GM18499 (cell line): Measurements from ENCODE around the gene RCBTB2.
"Not testable (repeated sequence)": the region's sequence is repeated elsewhere in the genome, so short reads cannot be mapped to it uniquely, and the experiment has no call there.

ENCODE experiments used
- ATAC-seq: cut with Tn5 transposase; IDR thresholded peaks from one replicate; pipeline ENCODE4 v1.9.1; 2021; ENCODE audit warnings: moderate number of reproducible peaks; ENCODE audit not compliant: insufficient read depth, unreplicated experiment

Gene RCBTB2

GRCh38 chr13:48532506-48533499 is at the start of gene RCBTB2:
RCBTB2 (minus strand) TSS chr13:48533080; CDS start chr13:48521939, 11,141 bp downstream.
- ATAC-seq, result peak; percentile 68

GRCh38 chr13:48582084-48582483 is 49.2 kb upstream of the RCBTB2 start:
- ATAC-seq, result no peak

DNA sequence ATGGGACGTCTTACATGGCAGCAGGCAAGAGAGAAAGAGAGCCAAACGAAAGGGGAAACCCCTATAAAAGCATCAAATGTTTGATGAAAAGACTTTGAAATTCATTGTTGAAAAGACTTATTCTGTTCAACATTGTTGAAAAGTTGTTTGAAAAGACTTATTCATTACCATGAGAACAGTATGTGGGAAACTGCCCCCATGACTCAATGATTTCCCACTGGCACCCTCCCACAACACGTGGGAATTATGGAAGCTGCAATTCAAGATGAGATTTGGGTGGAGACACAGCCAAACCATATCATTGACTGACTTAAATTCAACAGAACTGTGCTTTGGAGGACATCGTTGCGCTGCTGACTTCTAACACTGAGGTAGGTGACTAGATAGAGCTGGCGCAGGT is 48.0 kb upstream of the RCBTB2 start:
- no peak for ATAC-seq

- no peak for ATAC-seq
These were observed 47.4 kb upstream of the RCBTB2 start for GRCh38 chr13:48580185-48580803.

GRCh38 chr13:48579919-48580180 is 47.0 kb upstream of the RCBTB2 start:
- ATAC-seq, result not testable (repeated sequence)

GRCh38 chr13:48579165-48579918 is 46.5 kb upstream of the RCBTB2 start:
- peak; percentile 67 for ATAC-seq

DNA sequence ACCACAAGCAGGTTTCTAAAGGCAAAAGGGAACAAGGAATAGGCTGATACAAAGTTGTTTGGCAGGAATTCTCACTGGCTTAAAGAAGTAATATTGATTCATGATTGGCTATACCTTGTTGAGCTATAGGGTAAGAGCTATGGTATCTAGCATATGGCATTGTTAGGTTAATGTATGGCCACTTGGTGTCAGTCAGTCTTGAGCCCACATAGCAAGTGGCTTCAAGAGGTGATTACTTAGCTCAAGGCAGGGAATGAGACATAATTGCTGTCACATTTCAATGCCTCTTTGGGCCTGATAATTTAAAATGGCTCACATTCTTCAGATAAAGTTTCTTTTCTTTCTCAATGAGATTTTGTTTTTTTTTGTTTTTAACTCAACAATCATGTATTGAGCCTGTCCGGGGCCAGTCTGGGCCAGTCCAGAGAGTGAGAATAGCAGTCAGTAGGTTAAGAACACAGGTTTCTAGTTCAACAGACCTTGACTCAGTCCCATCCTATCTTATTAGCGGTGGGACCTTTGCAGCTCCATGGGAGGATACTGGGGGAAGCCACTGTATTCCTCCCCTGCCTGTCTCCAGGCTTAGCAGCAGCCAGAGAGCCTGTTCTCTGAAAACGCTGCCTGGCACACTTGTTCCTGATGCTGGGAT is 45.8 kb upstream of the RCBTB2 start:
- ATAC-seq, result peak; percentile 25

DNA sequence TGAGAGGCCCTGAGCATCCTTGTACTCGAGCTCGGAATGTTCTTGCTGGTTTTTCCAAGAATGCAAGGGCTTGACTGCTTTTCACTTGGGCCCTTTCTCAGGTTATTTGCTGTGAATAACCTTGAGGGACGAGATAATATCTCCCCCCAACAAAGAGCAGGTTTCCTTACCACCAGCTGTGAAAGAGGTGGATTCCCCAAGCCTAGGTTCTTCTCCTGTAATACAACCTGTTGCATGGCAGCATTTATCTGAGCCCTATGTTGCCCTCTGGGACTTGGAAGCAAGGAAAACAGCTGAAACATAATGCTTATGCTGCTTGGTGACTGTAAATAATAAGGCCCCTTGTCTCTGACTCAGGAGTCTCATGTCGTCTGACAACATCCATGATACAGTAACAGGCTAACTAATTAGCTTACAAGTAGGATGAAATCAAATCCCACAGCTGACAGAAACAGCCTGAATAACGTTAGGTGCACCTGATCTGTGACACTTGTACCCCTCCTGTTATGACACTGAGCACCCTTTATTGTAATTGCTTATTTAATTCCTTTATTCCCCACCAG is 43.6 kb upstream of the RCBTB2 start:
- ATAC-seq, result no peak

GRCh38 chr13:48575031-48575430 is 42.2 kb upstream of the RCBTB2 start:
- ATAC-seq, result no peak

- no peak for ATAC-seq
These were observed 41.3 kb upstream of the RCBTB2 start for GRCh38 chr13:48574041-48574796.

- ATAC-seq, result no peak
These were observed 40.5 kb upstream of the RCBTB2 start for GRCh38 chr13:48573213-48574007.

DNA sequence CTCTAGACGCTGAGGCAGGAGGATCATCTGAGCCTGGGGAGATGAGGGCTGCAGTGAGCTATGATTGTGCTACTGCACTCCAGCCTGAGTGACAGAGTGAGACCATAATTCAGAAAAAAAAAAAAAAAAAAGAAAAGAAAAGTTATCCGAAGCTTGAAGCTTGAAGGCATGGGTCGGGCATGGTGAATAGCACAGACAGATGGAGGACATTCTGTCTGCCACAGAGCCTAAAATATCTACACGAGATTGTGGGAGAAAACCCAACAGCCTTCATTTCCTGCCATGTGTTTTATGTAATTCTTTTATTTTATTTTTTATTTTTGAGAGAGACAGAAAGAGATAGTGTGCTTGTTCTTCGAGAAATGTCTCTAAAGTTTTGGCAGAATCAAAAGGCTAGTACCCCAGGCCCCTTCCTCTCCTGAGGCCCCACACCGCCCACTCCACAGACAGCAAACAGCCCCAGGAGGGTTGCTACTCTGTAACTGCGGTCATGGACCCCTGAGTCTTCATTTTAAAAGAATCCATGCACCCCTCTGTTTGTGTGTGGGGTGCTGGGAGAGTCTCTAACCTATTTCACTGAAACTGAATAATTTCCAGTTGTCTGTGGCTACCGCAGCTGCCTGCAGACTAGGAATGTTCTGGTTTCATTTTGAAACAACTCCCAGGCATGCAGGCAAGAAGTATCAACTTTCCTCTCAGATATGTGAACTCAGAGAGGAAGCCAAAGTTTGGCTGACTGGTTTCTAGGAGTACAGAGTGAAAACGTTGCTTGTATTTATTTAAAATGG is 38.4 kb upstream of the RCBTB2 start:
- no peak for ATAC-seq

GRCh38 chr13:48570216-48570828 is 37.4 kb upstream of the RCBTB2 start:
- ATAC-seq, result no peak

DNA sequence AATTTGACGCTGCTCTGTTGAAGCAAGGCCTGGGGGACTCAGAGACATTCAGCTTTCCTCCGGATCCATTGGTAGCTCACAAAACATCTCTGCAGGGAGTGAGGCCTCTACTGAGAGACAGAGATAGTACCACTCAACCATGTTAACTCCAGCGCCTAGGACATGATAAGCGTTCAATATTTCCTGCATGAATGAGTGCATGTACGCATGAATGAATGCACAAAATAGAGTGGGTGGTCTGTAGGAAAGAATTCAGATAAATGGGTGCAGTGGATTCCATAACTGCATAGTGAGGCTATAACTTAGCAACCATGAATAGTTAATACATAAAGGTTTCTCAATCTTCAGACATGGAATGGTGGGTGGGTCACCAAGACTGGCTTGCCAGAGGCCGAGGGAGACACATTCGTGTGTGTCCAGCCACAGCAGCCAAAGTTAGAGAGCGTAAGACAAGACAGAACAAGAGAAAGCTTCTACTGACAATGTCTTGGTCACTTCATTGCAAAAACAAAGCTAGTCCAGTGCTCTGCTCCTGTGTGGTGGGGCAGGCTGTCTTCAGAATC is 36.3 kb upstream of the RCBTB2 start:
- ATAC-seq, result no peak

- no peak for ATAC-seq
These were observed 35.7 kb upstream of the RCBTB2 start for GRCh38 chr13:48568370-48569103.

GRCh38 chr13:48567515-48568369 is 34.9 kb upstream of the RCBTB2 start:
- no peak for ATAC-seq
